NT2/D1 (cell line): ENCODE results near the gene STEAP4.

Source experiments
- DNase-seq: peaks from one replicate; pipeline ENCODE4 v3.0.0-alpha.2; 2011; ENCODE audit warnings: low read depth, low spot score
- H3K27me3 ChIP-seq: 2 replicates; pipeline ENCODE4 v1.6.0; 2011; ENCODE audit warnings: mild to moderate bottlenecking; ENCODE audit not compliant: insufficient read length, insufficient read depth
- H3K36me3 ChIP-seq: 2 replicates; pipeline ENCODE4 v1.6.1; 2011; ENCODE audit warnings: mild to moderate bottlenecking, low read length, mixed read lengths; ENCODE audit not compliant: insufficient read depth, insufficient read length
- H3K4me1 ChIP-seq: 2 replicates; pipeline ENCODE4 v1.5.1; 2011; ENCODE audit not compliant: insufficient read depth, insufficient read length
- H3K4me3 ChIP-seq: 2 replicates; pipeline ENCODE4 v1.5.1; 2011; ENCODE audit warnings: low read depth; ENCODE audit not compliant: insufficient read length
- H3K9ac ChIP-seq: 2 replicates; pipeline ENCODE4 v1.6.0; 2011; ENCODE audit warnings: low read depth; ENCODE audit not compliant: insufficient read length
- H3K9me3 ChIP-seq: 2 replicates; pipeline ENCODE4 v1.5.1; 2011; ENCODE audit warnings: mild to moderate bottlenecking, low read length; ENCODE audit not compliant: insufficient read depth
- SUZ12 ChIP-seq: IDR thresholded peaks from 2 replicates; pipeline ENCODE4 v1.6.1; 2011; ENCODE audit not compliant: insufficient read length, insufficient read depth; ENCODE audit errors: extremely low read depth
- YY1 ChIP-seq: IDR thresholded peaks from 2 replicates; pipeline ENCODE4 v1.6.1; 2011; ENCODE audit not compliant: insufficient read length, insufficient read depth
- ZNF274 ChIP-seq: IDR thresholded peaks from 2 replicates; pipeline ENCODE4 v1.6.1; 2011; ENCODE audit warnings: mild to moderate bottlenecking, low read depth, low read length

STEAP4 gene

GRCh38 chr7:88230646-88231045 is 76.0 kb downstream of the STEAP4 start:
- no peaks in the 10 kb centered on the region for H3K27me3 ChIP-seq
- TF ChIP-seq SUZ12 (no peak), YY1 (no peak), ZNF274 (no peak)

GRCh38 chr7:88229302-88229995 is 77.2 kb downstream of the STEAP4 start:
- no peak for TF ChIP-seq SUZ12
- TF ChIP-seq YY1 = no peak
- TF ChIP-seq ZNF274 = no peak
- Histone ChIP-seq H3K9me3 (no peaks in the 10 kb centered on the region), H3K36me3 (no peaks in the 10 kb centered on the region), H3K27me3 (no peaks in the 10 kb centered on the region), H3K4me1 (no peaks in the 10 kb centered on the region), H3K4me3 (no peak overlapping the region), H3K9ac (no peak overlapping the region)
- no peak for DNase-seq

More at GRCh38 chr7:88230646-88231045, 76.0 kb downstream of the STEAP4 start:
- H3K9me3 ChIP-seq = no peaks in the 10 kb centered on the region
- H3K36me3 ChIP-seq = no peaks in the 10 kb centered on the region
- DNase-seq = no peak
- no peak overlapping the region for H3K9ac ChIP-seq
- no peaks in the 10 kb centered on the region for H3K4me1 ChIP-seq
- no peak overlapping the region for H3K4me3 ChIP-seq

- H3K4me3 ChIP-seq = no peak overlapping the region
- DNase-seq = no peak
- H3K27me3 ChIP-seq = no peaks in the 10 kb centered on the region
- TF ChIP-seq SUZ12 (no peak), ZNF274 (no peak), YY1 (no peak)
- no peaks in the 10 kb centered on the region for H3K4me1 ChIP-seq
- no peak overlapping the region for H3K9ac ChIP-seq
- no peaks in the 10 kb centered on the region for H3K9me3 ChIP-seq
- no peaks in the 10 kb centered on the region for H3K36me3 ChIP-seq
Measured at GRCh38 chr7:88226886-88227516, 79.7 kb downstream of the STEAP4 start.

GRCh38 chr7:88226201-88226600 is 80.5 kb downstream of the STEAP4 start:
- H3K27me3 ChIP-seq = no peaks in the 10 kb centered on the region
- H3K9me3 ChIP-seq = no peaks in the 10 kb centered on the region
- H3K36me3 ChIP-seq = no peaks in the 10 kb centered on the region
- H3K4me1 ChIP-seq = no peaks in the 10 kb centered on the region
- H3K4me3 ChIP-seq = no peak overlapping the region
- TF ChIP-seq ZNF274 (no peak), SUZ12 (no peak)
- no peak for DNase-seq
- no peak overlapping the region for H3K9ac ChIP-seq

GRCh38 chr7:88224601-88225275 is 82.0 kb downstream of the STEAP4 start:
- Histone ChIP-seq H3K4me3 (no peak overlapping the region), H3K4me1 (no peaks in the 10 kb centered on the region), H3K36me3 (no peaks in the 10 kb centered on the region), H3K27me3 (no peaks in the 10 kb centered on the region), H3K9ac (no peak overlapping the region), H3K9me3 (no peaks in the 10 kb centered on the region)
- DNase-seq = no peak
- TF ChIP-seq SUZ12 (no peak), YY1 (no peak), ZNF274 (no peak)

- no peaks in the 10 kb centered on the region for H3K27me3 ChIP-seq
- DNase-seq = no peak
- no peak overlapping the region for H3K9ac ChIP-seq
- no peaks in the 10 kb centered on the region for H3K9me3 ChIP-seq
- TF ChIP-seq ZNF274 (no peak), YY1 (no peak), SUZ12 (no peak)
- H3K4me3 ChIP-seq = no peak overlapping the region
- no peaks in the 10 kb centered on the region for H3K36me3 ChIP-seq
- no peaks in the 10 kb centered on the region for H3K4me1 ChIP-seq
Measured at GRCh38 chr7:88223265-88223664, 83.4 kb downstream of the STEAP4 start.
